ENCODE results near the gene DIPK1C. TPM values are rescaled to one million over a fixed set of nuclear protein-coding genes. Genes with fewer than 3 reads are reported as not detected.

The DIPK1C gene
- total and polyA plus RNA-seq, 9 of the 15 experiments (the other 6 are each of a cell fraction or from before 2014, with no cell fraction given) = 0.04 to 0.32 (median 0.15) TPM; not detected in 2

GRCh38 chr18:74389171-74389927 is 67.8 kb downstream of the DIPK1C start:
- Histone ChIP-seq H3K4me3 (no peak overlapping the region), H3K9me3 (replicated peaks; ENCODE audit: control insufficient read depth, insufficient read depth, low read depth, low read length) (no peaks in the 10 kb centered on the region), H3K36me3 (ENCODE audit: control insufficient read depth, insufficient read depth, low read length) (no peaks in the 10 kb centered on the region), H4K20me1 (replicated peaks; ENCODE audit: control insufficient read depth, insufficient read depth, low read length) (no peaks in the 10 kb centered on the region), H2AFZ (ENCODE audit: low read depth, low read length) (no peak overlapping the region), H3K79me2 (ENCODE audit: control insufficient read depth, insufficient read depth, low read length) (no peaks in the 10 kb centered on the region), H3K27ac (ENCODE audit: extremely low read depth, low read depth, low read length) (no peak overlapping the region), H3K9me1 (ENCODE audit: control insufficient read depth, insufficient read depth, low read length) (no peaks in the 10 kb centered on the region), H3K4me1 (replicated peaks in 1 of 2; ENCODE audit: control insufficient read depth in 2 of 2, insufficient read depth in 2 of 2, low read length in 2 of 2) (no peaks in the 10 kb centered on the region), H3K9ac (ENCODE audit: insufficient read depth in 1 of 2, low read depth in 2 of 2, low read length in 2 of 2) (no peak overlapping the region), H3K4me2 (ENCODE audit: insufficient read depth, low read length) (no peak overlapping the region), H3K27me3 (ENCODE audit: control insufficient read depth in 2 of 2, insufficient read depth in 2 of 2, low read length in 2 of 2) (peaks cover 0 to 34% of the 10 kb centered on the region in 2 experiments; a peak in 4 of 5 replicates)
- ATAC-seq (no peak), DNase-seq (ENCODE audit: extremely low read depth in 1 of 4, low spot score in 3 of 4) (no peak), FAIRE-seq (no peak)
- WGBS (ENCODE audit: insufficient coverage, low coverage, missing lambda C conversion rate) = 2% methylated on average over 5 of the region's 6 CpGs
- CTCF ChIA-PET (ENCODE audit: low intra/inter-chr PET ratio) = no interaction called here
- TF ChIP-seq GTF2F1 (IDR thresholded peaks at IDR 0.05; ENCODE audit: low read depth, low read length) (no peak), TAF15 (IDR thresholded peaks at IDR 0.05; ENCODE audit: low read depth, low read length) (no peak), SMARCA5 (IDR thresholded peaks at IDR 0.05) (no peak)
- TF ChIP-seq, protein P1, sequence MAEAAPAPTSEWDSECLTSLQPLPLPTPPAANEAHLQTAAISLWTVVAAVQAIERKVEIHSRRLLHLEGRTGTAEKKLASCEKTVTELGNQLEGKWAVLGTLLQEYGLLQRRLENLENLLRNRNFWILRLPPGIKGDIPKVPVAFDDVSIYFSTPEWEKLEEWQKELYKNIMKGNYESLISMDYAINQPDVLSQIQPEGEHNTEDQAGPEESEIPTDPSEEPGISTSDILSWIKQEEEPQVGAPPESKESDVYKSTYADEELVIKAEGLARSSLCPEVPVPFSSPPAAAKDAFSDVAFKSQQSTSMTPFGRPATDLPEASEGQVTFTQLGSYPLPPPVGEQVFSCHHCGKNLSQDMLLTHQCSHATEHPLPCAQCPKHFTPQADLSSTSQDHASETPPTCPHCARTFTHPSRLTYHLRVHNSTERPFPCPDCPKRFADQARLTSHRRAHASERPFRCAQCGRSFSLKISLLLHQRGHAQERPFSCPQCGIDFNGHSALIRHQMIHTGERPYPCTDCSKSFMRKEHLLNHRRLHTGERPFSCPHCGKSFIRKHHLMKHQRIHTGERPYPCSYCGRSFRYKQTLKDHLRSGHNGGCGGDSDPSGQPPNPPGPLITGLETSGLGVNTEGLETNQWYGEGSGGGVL (CRISPR knock-in tag; IDR thresholded peaks at IDR 0.05) = no peak
- intact Hi-C loops (cut with micrococcal nuclease) = no loop called here
- no TSS peak for BruUV-seq (replicated peaks)
- POLR2A ChIA-PET = interaction anchor here (0.6 to 0.7 kb wide), 2 partner anchors 22 to 1074 kb away, joined by 3 read pairs; no protein-coding TSS in a partner anchor
- in situ Hi-C loops (cut with MboI) = no loop called here
